ENCODE measurements around the gene PACSIN2.
"Not testable (repeated sequence)": the region's sequence is repeated elsewhere in the genome, so short reads cannot be mapped to it uniquely, and the experiment has no call there.

- TF ChIP-seq POLR2A (IDR thresholded peaks at IDR 0.05; ENCODE audit: low read length); JUN (IDR thresholded peaks at IDR 0.05); PHF8 (IDR thresholded peaks at IDR 0.05; ENCODE audit: borderline replicate concordance, low read depth); MAZ (IDR thresholded peaks at IDR 0.05; ENCODE audit: borderline replicate concordance, low read depth, low read length); CTCF (IDR thresholded peaks at IDR 0.05); KDM1A (IDR thresholded peaks at IDR 0.05; ENCODE audit: low read depth); RFX5 (IDR thresholded peaks at IDR 0.05); POLR2AphosphoS2 (conservative IDR thresholded peaks at IDR 0.05; ENCODE audit: low read length); SREBF2 (IDR thresholded peaks at IDR 0.05); USF2 (IDR thresholded peaks at IDR 0.05); MAX (IDR thresholded peaks at IDR 0.05); RAD21 (conservative IDR thresholded peaks at IDR 0.05 in 1 of 2, IDR thresholded peaks at IDR 0.05 in 1 of 2): not testable (repeated sequence)
Observed at GRCh38 chr22:42995654-42996053, 19.3 kb downstream of the PACSIN2 start.

Measured in A549 (cell line).